ENCODE measurements around the gene CLDN2.

Gene CLDN2

GRCh38 chrX:106964290-106964689 is 44.1 kb downstream of the CLDN2 start:
- DNase-seq, result no peak

GRCh38 chrX:106966547-106966946 is 46.3 kb downstream of the CLDN2 start:
- DNase-seq, result peak in 1 of 5 experiments; percentile 22

- no peak for DNase-seq
These were observed 52.7 kb downstream of the CLDN2 start for GRCh38 chrX:106972896-106973295.

- peak in 1 of 5 experiments; percentile 7 for DNase-seq
These were observed 53.4 kb downstream of the CLDN2 start for GRCh38 chrX:106973433-106974149.

GRCh38 chrX:106976416-106976815 is 56.2 kb downstream of the CLDN2 start:
- peak in 1 of 5 experiments; percentile 18 for DNase-seq

All from T-helper 2 cell (primary cell).